IMR-90 (cell line): ENCODE data around the gene DMD. TPM values are rescaled to one million over a fixed set of nuclear protein-coding genes. Genes with fewer than 3 reads are reported as not detected.

Experiments used
- ATAC-seq: fragments of 200-7000 bp; cut with Tn5 transposase; 2 replicates; pipeline ENCODE4 v1.9.1; 2020; ENCODE audit warnings: low read depth, mild to moderate bottlenecking, moderate library complexity
- BruUV-seq: library from RNA; stranded (reverse); fragments of 400-500 nt; replicated peaks from 2 replicates; lab custom pipeline; 2021; lab: Mats Ljungman, UMichigan
- CTCF ChIA-PET: fragments of 300-600 bp; formaldehyde crosslinking; extraction: SDS; loops from one replicate; lab custom pipeline; 2021; ENCODE audit warnings: antibody characterized with exemption; lab: Yijun Ruan, JAX
- POLR2A ChIA-PET: fragments of 300-600 bp; sonication (Branson Sonifier 250); formaldehyde crosslinking; loops from one replicate; lab custom pipeline; 2022; ENCODE audit warnings: antibody characterized with exemption; ENCODE audit not compliant: unreplicated experiment; lab: Charles Lee
- DNase-seq: peaks from one replicate; pipeline ENCODE4 v3.0.0; 2013
- H2AFZ ChIP-seq: replicated peaks from 2 replicates; pipeline ENCODE3; 2013; ENCODE audit warnings: low read length, mild to moderate bottlenecking; ENCODE audit not compliant: poor library complexity
- H2AK5ac ChIP-seq: 2 replicates; pipeline ENCODE4 v1.6.1; 2013; ENCODE audit warnings: low read depth, low read length, inconsistent platforms
- H2AK9ac ChIP-seq: replicated peaks from 2 replicates; pipeline ENCODE3; 2013; ENCODE audit warnings: mild to moderate bottlenecking, low read depth, low read length, moderate library complexity; ENCODE audit not compliant: poor library complexity
- H2BK120ac ChIP-seq: 2 replicates; pipeline ENCODE4 v1.6.1; 2013; ENCODE audit warnings: low read depth, low read length, inconsistent platforms
- H2BK15ac ChIP-seq: 3 replicates; pipeline ENCODE4 v1.6.1; 2013; ENCODE audit warnings: low read depth, low read length, inconsistent platforms
- H2BK20ac ChIP-seq: 2 replicates; pipeline ENCODE4 v1.6.1; 2013; ENCODE audit warnings: low read depth, mild to moderate bottlenecking, inconsistent platforms, low read length, moderate library complexity
- H2BK5ac ChIP-seq: 2 replicates; pipeline ENCODE4 v1.6.1; 2013; ENCODE audit warnings: mild to moderate bottlenecking, low read depth, low read length, inconsistent platforms; ENCODE audit not compliant: poor library complexity, severe bottlenecking
- H3K14ac ChIP-seq: replicated peaks from 2 replicates; pipeline ENCODE4 v1.6.1; 2013; ENCODE audit warnings: low read depth, low read length, inconsistent platforms
- H3K18ac ChIP-seq: 2 replicates; pipeline ENCODE4 v1.6.1; 2013; ENCODE audit warnings: low read depth, low read length, control low read depth
- H3K23ac ChIP-seq: 2 replicates; pipeline ENCODE4 v1.6.1; 2013; ENCODE audit warnings: low read depth, low read length, inconsistent platforms
- H3K27ac ChIP-seq: 2 replicates; pipeline ENCODE4 v1.5.1; 2013; ENCODE audit warnings: mild to moderate bottlenecking, control low read depth, low read length; ENCODE audit not compliant: insufficient read depth
- H3K27me3 ChIP-seq: 2 replicates; pipeline ENCODE4 v1.6.1; 2013; ENCODE audit warnings: low read length; ENCODE audit not compliant: control insufficient read depth, insufficient read depth
- H3K36me3 ChIP-seq: 2 replicates; pipeline ENCODE4 v1.6.1; 2013; ENCODE audit warnings: low read length, mixed read lengths; ENCODE audit not compliant: control insufficient read depth, insufficient read depth
- H3K4ac ChIP-seq: 2 replicates; pipeline ENCODE4 v1.6.1; 2013; ENCODE audit warnings: low read depth, low read length, inconsistent platforms
- H3K4me1 ChIP-seq: 2 replicates; pipeline ENCODE4 v1.6.1; 2013; ENCODE audit warnings: low read length, mixed read lengths; ENCODE audit not compliant: control insufficient read depth, insufficient read depth
- H3K4me2 ChIP-seq: 2 replicates; pipeline ENCODE4 v1.6.1; 2013; ENCODE audit warnings: low read depth, mild to moderate bottlenecking, control low read depth, low read length, moderate library complexity
- H3K4me3 ChIP-seq: 2 replicates; pipeline ENCODE4 v1.5.1; 2013; ENCODE audit warnings: low read depth, mild to moderate bottlenecking, control low read depth, low read length, moderate library complexity; ENCODE audit not compliant: insufficient read depth
- H3K56ac ChIP-seq: 2 replicates; pipeline ENCODE4 v1.6.1; 2013; ENCODE audit warnings: low read length, inconsistent platforms; ENCODE audit not compliant: insufficient read depth; ENCODE audit errors: extremely low read depth
- H3K79me1 ChIP-seq, 2 experiments: 2 replicates each; pipeline ENCODE4 v1.6.1; 2013; ENCODE audit warnings: low read length in 2 of 2, inconsistent platforms in 1 of 2, low read depth in 1 of 2
- H3K9ac ChIP-seq: 2 replicates; pipeline ENCODE4 v1.6.1; 2013; ENCODE audit warnings: low read depth, low read length, control low read depth
- H3K9me1 ChIP-seq: 2 replicates; pipeline ENCODE4 v1.6.1; 2013; ENCODE audit warnings: low read length, inconsistent platforms; ENCODE audit not compliant: insufficient read depth
- H3K9me3 ChIP-seq: 2 replicates; pipeline ENCODE4 v1.6.1; 2013; ENCODE audit warnings: low read length; ENCODE audit not compliant: control insufficient read depth, insufficient read depth
- H4K20me1 ChIP-seq: 2 replicates; pipeline ENCODE4 v1.6.1; 2013; ENCODE audit warnings: low read length, inconsistent platforms; ENCODE audit not compliant: insufficient read depth
- H4K5ac ChIP-seq: 2 replicates; pipeline ENCODE4 v1.6.1; 2013; ENCODE audit warnings: mild to moderate bottlenecking, low read depth, low read length, control low read depth
- H4K8ac ChIP-seq, 2 experiments: 2 replicates each; pipeline ENCODE4 v1.6.1; 2013; ENCODE audit warnings: low read depth in 2 of 2, low read length in 2 of 2, control low read depth in 1 of 2, inconsistent platforms in 1 of 2
- H4K91ac ChIP-seq: 2 replicates; pipeline ENCODE4 v1.6.1; 2013; ENCODE audit warnings: low read depth, low read length, inconsistent platforms; ENCODE audit not compliant: insufficient read depth
- BHLHE40 ChIP-seq: fragments of 150-350 bp; IDR thresholded peaks from 2 replicates; pipeline ENCODE4 v1.6.1; 2016; ENCODE audit warnings: mild to moderate bottlenecking, low read depth, low read length
- CEBPB ChIP-seq: IDR thresholded peaks from 2 replicates; pipeline ENCODE4 v1.6.1; 2012; ENCODE audit warnings: low read depth, low read length, improper control_type of control experiment
- CTCF ChIP-seq: conservative IDR thresholded peaks from 2 replicates; pipeline ENCODE4 v1.5.1; 2012; ENCODE audit warnings: mild to moderate bottlenecking, low read depth, low read length, improper control_type of control experiment
- ELK1 ChIP-seq: fragments of 150-350 bp; IDR thresholded peaks from 2 replicates; pipeline ENCODE4 v1.6.1; 2016; ENCODE audit warnings: low read depth, mild to moderate bottlenecking, low read length, moderate library complexity, borderline replicate concordance
- FOS ChIP-seq: fragments of 150-350 bp; IDR thresholded peaks from 2 replicates; pipeline ENCODE4 v1.6.1; 2016; ENCODE audit warnings: low read depth, low read length
- MAFK ChIP-seq: IDR thresholded peaks from 2 replicates; pipeline ENCODE4 v1.6.1; 2012; ENCODE audit warnings: low read depth, low read length, improper control_type of control experiment
- MXI1 ChIP-seq: IDR thresholded peaks from 2 replicates; pipeline ENCODE4 v1.6.1; 2012; ENCODE audit warnings: low read depth, mild to moderate bottlenecking, low read length, moderate library complexity, borderline replicate concordance
- POLR2A ChIP-seq: IDR thresholded peaks from 2 replicates; pipeline ENCODE4 v1.6.1; 2012; ENCODE audit warnings: mild to moderate bottlenecking, low read depth, low read length
- RAD21 ChIP-seq: IDR thresholded peaks from 2 replicates; pipeline ENCODE4 v1.6.1; 2012; ENCODE audit warnings: low read length, improper control_type of control experiment
- RCOR1 ChIP-seq: IDR thresholded peaks from 2 replicates; pipeline ENCODE4 v1.6.1; 2012; ENCODE audit warnings: mild to moderate bottlenecking, low read length, improper control_type of control experiment; ENCODE audit not compliant: insufficient replicate concordance
- RFX5 ChIP-seq: IDR thresholded peaks from 2 replicates; pipeline ENCODE4 v1.8.0; 2012; ENCODE audit warnings: low read depth, mild to moderate bottlenecking, low read length, moderate library complexity
- SMC3 ChIP-seq: fragments of 150-350 bp; IDR thresholded peaks from 2 replicates; pipeline ENCODE4 v1.6.1; 2016; ENCODE audit warnings: low read depth, mild to moderate bottlenecking, antibody characterized with exemption, low read length, moderate library complexity
- USF2 ChIP-seq: fragments of 150-350 bp; IDR thresholded peaks from 2 replicates; pipeline ENCODE4 v1.6.1; 2017; ENCODE audit warnings: mild to moderate bottlenecking, antibody characterized with exemption, low read length, low read depth
- whole genome bisulfite sequencing, 2 experiments: methylation state at CpG; one replicate each; pipeline versions ENCODE4 v1.1.5 to v1.1.7; 2013; ENCODE audit warnings: missing lambda C conversion rate in 2 of 2; ENCODE audit not compliant: insufficient read length in 1 of 2; ENCODE audit errors: extremely low coverage in 2 of 2; 5-methylcytosine and 5-hydroxymethylcytosine counted together
- dilution Hi-C: fragments of 300-500 bp; cut with HindIII; formaldehyde crosslinking; loops from one replicate; pipeline ENCODE4 v1.14.3; 2018; ENCODE audit warnings: low sequenced_read_pairs; ENCODE audit not compliant: unreplicated experiment
- in situ Hi-C: fragments of 300-500 bp; cut with MboI; formaldehyde crosslinking; loops from 3 replicates; pipeline ENCODE4 v1.14.3; 2019; ENCODE audit warnings: low sequenced_read_pairs, inconsistent platforms, mixed read lengths
- intact Hi-C: fragments of 100-400 bp; cut with micrococcal nuclease; formaldehyde crosslinking; loops from 2 replicates; pipeline ENCODE4 v1.10.0; 2022
- polyA plus RNA-seq, 3 experiments: library from polyadenylated mRNA; depleted of rRNA; stranded (reverse); fragments of >200 nt; gene quantifications; 2 replicates each; pipeline ENCODE4 v1.2.3, GENCODE V29; 2012; ENCODE audit warnings: low replicate concordance in 1 of 3
- total RNA-seq: library from RNA; depleted of rRNA; stranded (reverse); fragments of >200 nt; gene quantifications from 2 replicates; pipeline ENCODE4 v1.2.3, GENCODE V29; 2012

DMD gene
- total and polyA plus RNA-seq, 2 of the 4 experiments (the other 2 are of a cell fraction), result 6.6 to 11.8 TPM

- Histone ChIP-seq H3K14ac (no peak overlapping the region), H3K27ac (no peak overlapping the region), H3K18ac (no peak overlapping the region), H2BK20ac (no peak overlapping the region), H3K56ac (no peak overlapping the region), H3K27me3 (peaks cover 2% of the 10 kb centered on the region; the same call in 1 of the 2 replicates), H3K9me3 (no peaks in the 10 kb centered on the region), H2BK15ac (no peak overlapping the region), H2AFZ (no peak overlapping the region), H3K4me3 (no peak overlapping the region), H3K4ac (no peak overlapping the region), H4K5ac (no peak overlapping the region), H2BK5ac (no peak overlapping the region), H3K4me1 (no peaks in the 10 kb centered on the region), H3K9me1 (no peaks in the 10 kb centered on the region), H4K8ac (no peak overlapping the region), H3K79me1 (no peaks in the 10 kb centered on the region), H4K91ac (no peak overlapping the region), H3K4me2 (no peak overlapping the region), H3K9ac (no peak overlapping the region), H2AK9ac (no peak overlapping the region), H2AK5ac (no peak overlapping the region), H3K23ac (no peak overlapping the region), H4K20me1 (no peaks in the 10 kb centered on the region), H2BK120ac (no peak overlapping the region), H3K36me3 (no peaks in the 10 kb centered on the region)
- ATAC-seq (no peak), DNase-seq (no peak)
- in situ Hi-C loops, result no loop called here
- 30% methylated on average over 2 of the region's 3 CpGs; no CpG with 5 or more reads in 1 of the 2 experiments for WGBS, 2 experiments
- CTCF ChIA-PET, result no interaction called here
- POLR2A ChIA-PET, result no interaction called here
- intact Hi-C loops, result no loop called here
- dilution Hi-C loops, result no loop called here
- no TSS peak for BruUV-seq
- no peak for TF ChIP-seq MAFK
- TF ChIP-seq USF2, result no peak
- no peak for TF ChIP-seq SMC3
- TF ChIP-seq RAD21, result no peak
- TF ChIP-seq ELK1, result no peak
- no peak for TF ChIP-seq RCOR1
- TF ChIP-seq CEBPB, result no peak
- no peak for TF ChIP-seq RFX5
- no peak for TF ChIP-seq FOS
- no peak for TF ChIP-seq POLR2A
- no peak for TF ChIP-seq CTCF
- no peak for TF ChIP-seq BHLHE40
- TF ChIP-seq MXI1, result no peak
These were observed 1582.2 kb downstream of the DMD start for GRCh38 chrX:31629195-31629594.
